WTC11 (cell line): ENCODE results near the gene ADAM29. TPM values are rescaled to one million over a fixed set of nuclear protein-coding genes. Genes with fewer than 3 reads are reported as not detected.
"Not testable (repeated sequence)": the region's sequence is repeated elsewhere in the genome, so short reads cannot be mapped to it uniquely, and the experiment has no call there.

ENCODE experiments used
- ATAC-seq: fragments of 200-7000 bp; cut with Tn5 transposase; 2 replicates; pipeline ENCODE4 v1.10.0; 2021; ENCODE audit warnings: mild to moderate bottlenecking, moderate library complexity
- CTCF ChIA-PET: fragments of 300-600 bp; sonication (Branson Sonifier 250); formaldehyde crosslinking; loops from one replicate; lab custom pipeline; 2021; ENCODE audit warnings: antibody characterized with exemption; lab: Charles Lee
- POLR2A ChIA-PET: fragments of 350-600 bp; sonication (Branson Sonifier 250); formaldehyde crosslinking; loops from one replicate; lab custom pipeline; 2021; ENCODE audit warnings: antibody characterized with exemption; lab: Charles Lee
- DNase-seq: peaks from one replicate; pipeline ENCODE4 v3.0.0; 2021; ENCODE audit warnings: low spot score
- H3K27ac Mint-ChIP-seq: 2 replicates; pipeline ENCODE4 v1.8.0; 2021; ENCODE audit warnings: mixed read lengths
- H3K27me3 Mint-ChIP-seq: 2 replicates; pipeline ENCODE4 v1.8.0; 2021; ENCODE audit warnings: low read depth, mild to moderate bottlenecking, moderate library complexity, mixed read lengths
- H3K36me3 Mint-ChIP-seq: 2 replicates; pipeline ENCODE4 v1.8.0; 2021; ENCODE audit warnings: mixed read lengths
- H3K4me1 Mint-ChIP-seq: 2 replicates; pipeline ENCODE4 v1.8.0; 2022; ENCODE audit warnings: mixed read lengths
- H3K4me3 Mint-ChIP-seq: 2 replicates; pipeline ENCODE4 v1.8.0; 2021; ENCODE audit warnings: mild to moderate bottlenecking, moderate library complexity, mixed read lengths
- H3K9me3 Mint-ChIP-seq: 2 replicates; pipeline ENCODE4 v1.8.0; 2021; ENCODE audit warnings: mixed read lengths
- ESRRA ChIP-seq: sonication (generic); formaldehyde crosslinking; IDR thresholded peaks from 2 replicates; pipeline ENCODE4 v1.8.1; 2022; ENCODE audit warnings: mild to moderate bottlenecking, missing genetic modification reagents, borderline replicate concordance
- TP53 ChIP-seq: sonication (generic); formaldehyde crosslinking; IDR thresholded peaks from 2 replicates; pipeline ENCODE4 v1.8.1; 2023; ENCODE audit warnings: mild to moderate bottlenecking, missing genetic modification reagents
- ZBTB21 ChIP-seq: sonication (generic); formaldehyde crosslinking; IDR thresholded peaks from 2 replicates; pipeline ENCODE4 v1.8.1; 2023; ENCODE audit warnings: mild to moderate bottlenecking, missing genetic modification reagents, borderline replicate concordance
- total RNA-seq: library from RNA; stranded (reverse); gene quantifications from 3 replicates; pipeline ENCODE4 v1.2.3, GENCODE V29; 2021
- TF ChIP-seq, protein P1 (sequence below): sonication (generic); formaldehyde crosslinking; IDR thresholded peaks from 2 replicates; pipeline ENCODE4 v1.8.0; 2023; ENCODE audit warnings: missing genetic modification reagents, mild to moderate bottlenecking, borderline replicate concordance
- TF ChIP-seq, protein P2 (sequence below): sonication (generic); formaldehyde crosslinking; IDR thresholded peaks from 2 replicates; pipeline ENCODE4 v1.8.0; 2022; ENCODE audit warnings: mild to moderate bottlenecking, missing genetic modification reagents
- TF ChIP-seq, protein P3 (sequence below): sonication (generic); formaldehyde crosslinking; IDR thresholded peaks from 2 replicates; pipeline ENCODE4 v1.8.0; 2022; ENCODE audit warnings: mild to moderate bottlenecking, missing genetic modification reagents
- TF ChIP-seq, protein P4 (sequence below): fragments of 250-450 bp; sonication (Bioruptor Pico); IDR thresholded peaks from 2 replicates; pipeline ENCODE4 v1.9.0; 2021; ENCODE audit warnings: mild to moderate bottlenecking
- TF ChIP-seq, protein P5 (sequence below): sonication (generic); formaldehyde crosslinking; IDR thresholded peaks from 2 replicates; pipeline ENCODE4 v1.8.0; 2023; ENCODE audit warnings: mild to moderate bottlenecking, missing genetic modification reagents
- TF ChIP-seq, protein P6 (sequence below): sonication (generic); formaldehyde crosslinking; IDR thresholded peaks from 2 replicates; pipeline ENCODE4 v1.8.1; 2023; ENCODE audit warnings: mild to moderate bottlenecking, missing genetic modification reagents
- TF ChIP-seq, protein P7 (sequence below): sonication (generic); formaldehyde crosslinking; conservative IDR thresholded peaks from 2 replicates; pipeline ENCODE4 v1.8.1; 2023; ENCODE audit warnings: mild to moderate bottlenecking, low read depth, missing genetic modification reagents, moderate library complexity

Gene ADAM29
- total RNA-seq, 1 experiment from 2014 or later: not detected

DNA sequence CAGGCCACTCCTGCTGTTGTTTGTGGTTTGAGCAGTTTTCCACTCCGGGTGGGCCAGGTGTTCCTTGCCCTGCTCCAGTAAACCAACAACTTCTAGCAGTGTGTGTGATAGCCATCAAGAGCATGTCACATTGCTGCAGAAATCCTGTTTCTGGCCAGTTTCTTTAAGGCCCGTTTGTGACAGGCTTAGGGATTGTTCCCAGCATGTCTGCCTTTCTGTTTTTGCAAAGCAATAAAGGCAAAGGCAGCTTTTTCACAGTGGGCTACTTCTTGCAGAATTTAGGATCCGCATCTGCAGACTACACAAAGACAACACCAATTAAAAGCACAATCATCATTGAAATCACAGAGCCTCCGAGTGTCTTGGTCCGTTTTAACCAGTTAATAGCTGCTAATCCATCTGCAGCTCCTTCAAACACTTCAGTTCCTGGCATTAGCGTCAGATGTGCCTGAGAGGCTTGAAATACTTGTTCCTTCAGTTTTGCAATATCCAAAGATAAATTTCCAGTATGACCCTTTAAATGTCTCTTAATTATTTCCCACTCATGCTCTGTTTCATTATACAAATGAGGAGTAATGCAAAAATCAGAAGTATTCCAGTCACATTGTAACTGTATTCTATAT, 65.1 kb downstream of the ADAM29 start:
- Mint-ChIP-seq H3K27ac (no peak overlapping the region), H3K4me1 (peaks cover 6% of the 10 kb centered on the region; the same call in 1 of the 2 replicates), H3K27me3 (no peaks in the 10 kb centered on the region; the same call in 1 of the 2 replicates), H3K36me3 (peaks cover 33% of the 10 kb centered on the region), H3K4me3 (no peak overlapping the region), H3K9me3 (peaks cover 66% of the 10 kb centered on the region)
- TF ChIP-seq TP53 (CRISPR knock-in tag) (no peak), ZBTB21 (CRISPR knock-in tag) (no peak), ESRRA (no peak)
- TF ChIP-seq, protein P1, sequence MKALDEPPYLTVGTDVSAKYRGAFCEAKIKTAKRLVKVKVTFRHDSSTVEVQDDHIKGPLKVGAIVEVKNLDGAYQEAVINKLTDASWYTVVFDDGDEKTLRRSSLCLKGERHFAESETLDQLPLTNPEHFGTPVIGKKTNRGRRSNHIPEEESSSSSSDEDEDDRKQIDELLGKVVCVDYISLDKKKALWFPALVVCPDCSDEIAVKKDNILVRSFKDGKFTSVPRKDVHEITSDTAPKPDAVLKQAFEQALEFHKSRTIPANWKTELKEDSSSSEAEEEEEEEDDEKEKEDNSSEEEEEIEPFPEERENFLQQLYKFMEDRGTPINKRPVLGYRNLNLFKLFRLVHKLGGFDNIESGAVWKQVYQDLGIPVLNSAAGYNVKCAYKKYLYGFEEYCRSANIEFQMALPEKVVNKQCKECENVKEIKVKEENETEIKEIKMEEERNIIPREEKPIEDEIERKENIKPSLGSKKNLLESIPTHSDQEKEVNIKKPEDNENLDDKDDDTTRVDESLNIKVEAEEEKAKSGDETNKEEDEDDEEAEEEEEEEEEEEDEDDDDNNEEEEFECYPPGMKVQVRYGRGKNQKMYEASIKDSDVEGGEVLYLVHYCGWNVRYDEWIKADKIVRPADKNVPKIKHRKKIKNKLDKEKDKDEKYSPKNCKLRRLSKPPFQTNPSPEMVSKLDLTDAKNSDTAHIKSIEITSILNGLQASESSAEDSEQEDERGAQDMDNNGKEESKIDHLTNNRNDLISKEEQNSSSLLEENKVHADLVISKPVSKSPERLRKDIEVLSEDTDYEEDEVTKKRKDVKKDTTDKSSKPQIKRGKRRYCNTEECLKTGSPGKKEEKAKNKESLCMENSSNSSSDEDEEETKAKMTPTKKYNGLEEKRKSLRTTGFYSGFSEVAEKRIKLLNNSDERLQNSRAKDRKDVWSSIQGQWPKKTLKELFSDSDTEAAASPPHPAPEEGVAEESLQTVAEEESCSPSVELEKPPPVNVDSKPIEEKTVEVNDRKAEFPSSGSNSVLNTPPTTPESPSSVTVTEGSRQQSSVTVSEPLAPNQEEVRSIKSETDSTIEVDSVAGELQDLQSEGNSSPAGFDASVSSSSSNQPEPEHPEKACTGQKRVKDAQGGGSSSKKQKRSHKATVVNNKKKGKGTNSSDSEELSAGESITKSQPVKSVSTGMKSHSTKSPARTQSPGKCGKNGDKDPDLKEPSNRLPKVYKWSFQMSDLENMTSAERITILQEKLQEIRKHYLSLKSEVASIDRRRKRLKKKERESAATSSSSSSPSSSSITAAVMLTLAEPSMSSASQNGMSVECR: no peak
- TF ChIP-seq, protein P2, sequence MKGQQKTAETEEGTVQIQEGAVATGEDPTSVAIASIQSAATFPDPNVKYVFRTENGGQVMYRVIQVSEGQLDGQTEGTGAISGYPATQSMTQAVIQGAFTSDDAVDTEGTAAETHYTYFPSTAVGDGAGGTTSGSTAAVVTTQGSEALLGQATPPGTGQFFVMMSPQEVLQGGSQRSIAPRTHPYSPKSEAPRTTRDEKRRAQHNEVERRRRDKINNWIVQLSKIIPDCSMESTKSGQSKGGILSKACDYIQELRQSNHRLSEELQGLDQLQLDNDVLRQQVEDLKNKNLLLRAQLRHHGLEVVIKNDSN (CRISPR knock-in tag): no peak
- TF ChIP-seq, protein P3, sequence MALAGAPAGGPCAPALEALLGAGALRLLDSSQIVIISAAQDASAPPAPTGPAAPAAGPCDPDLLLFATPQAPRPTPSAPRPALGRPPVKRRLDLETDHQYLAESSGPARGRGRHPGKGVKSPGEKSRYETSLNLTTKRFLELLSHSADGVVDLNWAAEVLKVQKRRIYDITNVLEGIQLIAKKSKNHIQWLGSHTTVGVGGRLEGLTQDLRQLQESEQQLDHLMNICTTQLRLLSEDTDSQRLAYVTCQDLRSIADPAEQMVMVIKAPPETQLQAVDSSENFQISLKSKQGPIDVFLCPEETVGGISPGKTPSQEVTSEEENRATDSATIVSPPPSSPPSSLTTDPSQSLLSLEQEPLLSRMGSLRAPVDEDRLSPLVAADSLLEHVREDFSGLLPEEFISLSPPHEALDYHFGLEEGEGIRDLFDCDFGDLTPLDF (CRISPR knock-in tag): no peak
- TF ChIP-seq, protein P4, sequence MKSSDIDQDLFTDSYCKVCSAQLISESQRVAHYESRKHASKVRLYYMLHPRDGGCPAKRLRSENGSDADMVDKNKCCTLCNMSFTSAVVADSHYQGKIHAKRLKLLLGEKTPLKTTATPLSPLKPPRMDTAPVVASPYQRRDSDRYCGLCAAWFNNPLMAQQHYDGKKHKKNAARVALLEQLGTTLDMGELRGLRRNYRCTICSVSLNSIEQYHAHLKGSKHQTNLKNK (CRISPR knock-in tag): no peak
- TF ChIP-seq, protein P5, sequence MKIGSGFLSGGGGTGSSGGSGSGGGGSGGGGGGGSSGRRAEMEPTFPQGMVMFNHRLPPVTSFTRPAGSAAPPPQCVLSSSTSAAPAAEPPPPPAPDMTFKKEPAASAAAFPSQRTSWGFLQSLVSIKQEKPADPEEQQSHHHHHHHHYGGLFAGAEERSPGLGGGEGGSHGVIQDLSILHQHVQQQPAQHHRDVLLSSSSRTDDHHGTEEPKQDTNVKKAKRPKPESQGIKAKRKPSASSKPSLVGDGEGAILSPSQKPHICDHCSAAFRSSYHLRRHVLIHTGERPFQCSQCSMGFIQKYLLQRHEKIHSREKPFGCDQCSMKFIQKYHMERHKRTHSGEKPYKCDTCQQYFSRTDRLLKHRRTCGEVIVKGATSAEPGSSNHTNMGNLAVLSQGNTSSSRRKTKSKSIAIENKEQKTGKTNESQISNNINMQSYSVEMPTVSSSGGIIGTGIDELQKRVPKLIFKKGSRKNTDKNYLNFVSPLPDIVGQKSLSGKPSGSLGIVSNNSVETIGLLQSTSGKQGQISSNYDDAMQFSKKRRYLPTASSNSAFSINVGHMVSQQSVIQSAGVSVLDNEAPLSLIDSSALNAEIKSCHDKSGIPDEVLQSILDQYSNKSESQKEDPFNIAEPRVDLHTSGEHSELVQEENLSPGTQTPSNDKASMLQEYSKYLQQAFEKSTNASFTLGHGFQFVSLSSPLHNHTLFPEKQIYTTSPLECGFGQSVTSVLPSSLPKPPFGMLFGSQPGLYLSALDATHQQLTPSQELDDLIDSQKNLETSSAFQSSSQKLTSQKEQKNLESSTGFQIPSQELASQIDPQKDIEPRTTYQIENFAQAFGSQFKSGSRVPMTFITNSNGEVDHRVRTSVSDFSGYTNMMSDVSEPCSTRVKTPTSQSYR (CRISPR knock-in tag): no peak
- TF ChIP-seq, protein P6, sequence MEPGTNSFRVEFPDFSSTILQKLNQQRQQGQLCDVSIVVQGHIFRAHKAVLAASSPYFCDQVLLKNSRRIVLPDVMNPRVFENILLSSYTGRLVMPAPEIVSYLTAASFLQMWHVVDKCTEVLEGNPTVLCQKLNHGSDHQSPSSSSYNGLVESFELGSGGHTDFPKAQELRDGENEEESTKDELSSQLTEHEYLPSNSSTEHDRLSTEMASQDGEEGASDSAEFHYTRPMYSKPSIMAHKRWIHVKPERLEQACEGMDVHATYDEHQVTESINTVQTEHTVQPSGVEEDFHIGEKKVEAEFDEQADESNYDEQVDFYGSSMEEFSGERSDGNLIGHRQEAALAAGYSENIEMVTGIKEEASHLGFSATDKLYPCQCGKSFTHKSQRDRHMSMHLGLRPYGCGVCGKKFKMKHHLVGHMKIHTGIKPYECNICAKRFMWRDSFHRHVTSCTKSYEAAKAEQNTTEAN (CRISPR knock-in tag): no peak
- TF ChIP-seq, protein P7, sequence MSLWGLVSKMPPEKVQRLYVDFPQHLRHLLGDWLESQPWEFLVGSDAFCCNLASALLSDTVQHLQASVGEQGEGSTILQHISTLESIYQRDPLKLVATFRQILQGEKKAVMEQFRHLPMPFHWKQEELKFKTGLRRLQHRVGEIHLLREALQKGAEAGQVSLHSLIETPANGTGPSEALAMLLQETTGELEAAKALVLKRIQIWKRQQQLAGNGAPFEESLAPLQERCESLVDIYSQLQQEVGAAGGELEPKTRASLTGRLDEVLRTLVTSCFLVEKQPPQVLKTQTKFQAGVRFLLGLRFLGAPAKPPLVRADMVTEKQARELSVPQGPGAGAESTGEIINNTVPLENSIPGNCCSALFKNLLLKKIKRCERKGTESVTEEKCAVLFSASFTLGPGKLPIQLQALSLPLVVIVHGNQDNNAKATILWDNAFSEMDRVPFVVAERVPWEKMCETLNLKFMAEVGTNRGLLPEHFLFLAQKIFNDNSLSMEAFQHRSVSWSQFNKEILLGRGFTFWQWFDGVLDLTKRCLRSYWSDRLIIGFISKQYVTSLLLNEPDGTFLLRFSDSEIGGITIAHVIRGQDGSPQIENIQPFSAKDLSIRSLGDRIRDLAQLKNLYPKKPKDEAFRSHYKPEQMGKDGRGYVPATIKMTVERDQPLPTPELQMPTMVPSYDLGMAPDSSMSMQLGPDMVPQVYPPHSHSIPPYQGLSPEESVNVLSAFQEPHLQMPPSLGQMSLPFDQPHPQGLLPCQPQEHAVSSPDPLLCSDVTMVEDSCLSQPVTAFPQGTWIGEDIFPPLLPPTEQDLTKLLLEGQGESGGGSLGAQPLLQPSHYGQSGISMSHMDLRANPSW (CRISPR knock-in tag): no peak
- POLR2A ChIA-PET: interaction anchor here (0.6 kb wide), 1 partner anchor 769 kb away, joined by 3 read pairs; no protein-coding TSS in a partner anchor
- CTCF ChIA-PET: no interaction called here
- no peak for DNase-seq
- no peak for ATAC-seq

DNA sequence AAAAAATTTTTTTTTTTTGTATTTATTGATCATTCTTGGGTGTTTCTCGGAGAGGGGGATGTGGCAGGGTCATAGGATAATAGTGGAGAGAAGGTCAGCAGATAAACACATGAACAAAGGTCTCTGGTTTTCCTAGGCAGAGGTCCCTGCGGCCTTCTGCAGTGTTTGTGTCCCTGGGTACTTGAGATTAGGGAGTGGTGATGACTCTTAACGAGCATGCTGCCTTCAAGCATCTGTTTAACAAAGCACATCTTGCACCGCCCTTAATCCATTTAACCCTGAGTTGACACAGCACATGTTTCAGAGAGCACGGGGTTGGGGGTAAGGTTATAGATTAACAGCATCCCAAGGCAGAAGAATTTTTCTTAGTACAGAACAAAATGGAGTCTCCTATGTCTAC, 65.7 kb downstream of the ADAM29 start:
- CTCF ChIA-PET, H3K4me3 Mint-ChIP-seq, ATAC-seq: not testable (repeated sequence)

More for the DNA sequence above, 65.7 kb downstream of the ADAM29 start:
- Mint-ChIP-seq H3K36me3 (peaks cover 33% of the 10 kb centered on the region), H3K9me3 (peaks cover 63% of the 10 kb centered on the region)
- H3K27ac Mint-ChIP-seq, H3K27me3 Mint-ChIP-seq, DNase-seq, H3K4me1 Mint-ChIP-seq: not testable (repeated sequence)
- POLR2A ChIA-PET: interaction anchor here (0.6 kb wide), 1 partner anchor 769 kb away, joined by 3 read pairs; no protein-coding TSS in a partner anchor
